SK-N-SH (cell line): ENCODE measurements around the gene CACYBP. TPM values are rescaled to one million over a fixed set of nuclear protein-coding genes. Genes with fewer than 3 reads are reported as not detected.

Experiments
- CTCF ChIA-PET: fragments of 300-600, 350-600 bp; formaldehyde crosslinking; extraction: SDS; loops from one replicate; lab custom pipeline; 2021; lab: Yijun Ruan, JAX
- POLR2A ChIA-PET: fragments of 350-600 bp; sonication (Branson Sonifier 250); formaldehyde crosslinking; extraction: SDS; loops from one replicate; lab custom pipeline; 2020; ENCODE audit warnings: antibody characterized with exemption, inconsistent platforms; lab: Yijun Ruan, JAX
- DNase-seq: peaks from one replicate; pipeline ENCODE4 v3.0.0; 2012
- H2AFZ ChIP-seq: fragments of 200-600 bp; sonication (generic); 2 replicates; pipeline ENCODE4 v1.8.1; 2016; ENCODE audit warnings: antibody characterized with exemption, mild to moderate bottlenecking, low read depth
- H3F3A ChIP-seq: fragments of 200-600 bp; sonication (generic); replicated peaks from 2 replicates; pipeline ENCODE3; 2016; ENCODE audit warnings: antibody characterized with exemption, mild to moderate bottlenecking; ENCODE audit not compliant: insufficient read depth
- H3K27ac ChIP-seq, 2 experiments: fragments of 200-500 bp in 1 of 2; fragments of 200-600 bp in 1 of 2; sonication (Bioruptor generic) in 1 of 2; sonication (generic), shearing (Covaris generic) in 1 of 2; 2 replicates each; pipeline versions ENCODE4 v1.5.1 to v1.6.1; 2014 to 2016; ENCODE audit warnings: low read depth in 2 of 2, inconsistent platforms in 1 of 2, low read length in 1 of 2, mild to moderate bottlenecking in 1 of 2, mixed read lengths in 1 of 2
- H3K27me3 ChIP-seq: fragments of 200-600 bp; sonication (generic), shearing (Covaris generic); 2 replicates; pipeline ENCODE4 v1.6.1; 2016; ENCODE audit warnings: mixed run types; ENCODE audit not compliant: insufficient read depth
- H3K36me3 ChIP-seq, 2 experiments: fragments of 200-500 bp in 1 of 2; fragments of 200-600 bp in 1 of 2; sonication (Bioruptor generic) in 1 of 2; sonication (generic) in 1 of 2; replicated peaks in 1 of 2; 2 replicates each; pipeline versions ENCODE3 to v1.5.1; 2014 to 2016; ENCODE audit warnings: low read length in 1 of 2, mild to moderate bottlenecking in 1 of 2; ENCODE audit not compliant: insufficient read depth in 2 of 2, control insufficient read depth in 1 of 2
- H3K4me1 ChIP-seq, 2 experiments: fragments of 200-500 bp in 1 of 2; fragments of 200-600 bp in 1 of 2; sonication (Bioruptor generic) in 1 of 2; sonication (generic), shearing (Covaris generic) in 1 of 2; 2 replicates each; pipeline versions ENCODE4 v1.5.1 to v1.6.1; 2014 to 2016; ENCODE audit warnings: low read depth in 1 of 2, low read length in 1 of 2, mixed run types in 1 of 2; ENCODE audit not compliant: insufficient read depth in 2 of 2, control insufficient read depth in 1 of 2
- H3K4me2 ChIP-seq: fragments of 200-600 bp; sonication (generic), shearing (Covaris generic); 2 replicates; pipeline ENCODE4 v1.6.1; 2017; ENCODE audit warnings: mixed run types
- H3K4me3 ChIP-seq, 2 experiments: fragments of 200-500 bp in 1 of 2; fragments of 200-600 bp in 1 of 2; sonication (Bioruptor generic) in 1 of 2; sonication (generic), shearing (Covaris generic) in 1 of 2; 2 replicates each; pipeline versions ENCODE4 v1.5.1 to v1.8.1; 2014 to 2016; ENCODE audit warnings: low read depth in 2 of 2, inconsistent platforms in 1 of 2, low read length in 1 of 2, mild to moderate bottlenecking in 1 of 2, mixed read lengths in 1 of 2, moderate library complexity in 1 of 2
- H3K79me2 ChIP-seq: fragments of 200-600 bp; sonication (generic); 2 replicates; pipeline ENCODE4 v1.8.1; 2017; ENCODE audit warnings: mild to moderate bottlenecking; ENCODE audit not compliant: insufficient read depth
- H3K9ac ChIP-seq: fragments of 200-600 bp; sonication (generic); 2 replicates; pipeline ENCODE4 v1.6.1; 2017; ENCODE audit warnings: mixed run types
- H3K9me2 ChIP-seq: fragments of 200-600 bp; sonication (generic); 2 replicates; pipeline ENCODE4 v1.6.1; 2017; ENCODE audit warnings: mixed run types
- H3K9me3 ChIP-seq: fragments of 200-600 bp; sonication (generic); 2 replicates; pipeline ENCODE4 v1.6.1; 2017; ENCODE audit warnings: mixed run types, mild to moderate bottlenecking, moderate library complexity
- H4K20me1 ChIP-seq: fragments of 200-600 bp; sonication (generic); 2 replicates; pipeline ENCODE4 v1.6.1; 2017; ENCODE audit warnings: mild to moderate bottlenecking, mixed run types; ENCODE audit not compliant: insufficient read depth
- ELF1 ChIP-seq: IDR thresholded peaks from 2 replicates; pipeline ENCODE4 v1.4.0; 2012
- EZH2phosphoT487 ChIP-seq: fragments of 200-600 bp; sonication (generic); IDR thresholded peaks from 2 replicates; pipeline ENCODE4 v1.6.1; 2017; ENCODE audit warnings: low read depth, mixed run types, mild to moderate bottlenecking, antibody characterized with exemption, moderate library complexity, borderline replicate concordance
- FOSL2 ChIP-seq: IDR thresholded peaks from 2 replicates; pipeline ENCODE4 v1.4.0; 2012; ENCODE audit warnings: low read depth, mild to moderate bottlenecking, moderate library complexity, borderline replicate concordance
- NRF1 ChIP-seq: IDR thresholded peaks from 2 replicates; pipeline ENCODE4 v1.6.1; 2012; ENCODE audit warnings: low read depth, mild to moderate bottlenecking, low read length
- RAD21 ChIP-seq: IDR thresholded peaks from 2 replicates; pipeline ENCODE4 v1.6.1; 2012; ENCODE audit warnings: mild to moderate bottlenecking, low read length
- RFX5 ChIP-seq: IDR thresholded peaks from 2 replicates; pipeline ENCODE4 v1.6.1; 2012; ENCODE audit warnings: mild to moderate bottlenecking, improper control_type of control experiment, low read length
- RXRA ChIP-seq: IDR thresholded peaks from 2 replicates; pipeline ENCODE4 v1.4.0; 2012; ENCODE audit warnings: low read depth, mild to moderate bottlenecking, borderline replicate concordance
- TAF1 ChIP-seq: IDR thresholded peaks from 2 replicates; pipeline ENCODE4 v1.6.1; 2012; ENCODE audit warnings: low read depth, mild to moderate bottlenecking, low read length, moderate library complexity, borderline replicate concordance
- TCF12 ChIP-seq: IDR thresholded peaks from 2 replicates; pipeline ENCODE4 v1.4.0; 2012
- USF2 ChIP-seq: fragments of 150-350 bp; IDR thresholded peaks from 2 replicates; pipeline ENCODE4 v1.6.1; 2017; ENCODE audit warnings: antibody characterized with exemption, low read length, low read depth, borderline replicate concordance
- WGBS: methylation state at CpG from one replicate; pipeline ENCODE4 v1.1.6; 2017; ENCODE audit warnings: low lambda C conversion rate; 5-methylcytosine and 5-hydroxymethylcytosine counted together
- polyA plus RNA-seq, 3 experiments: library from polyadenylated mRNA; depleted of rRNA; stranded (reverse); fragments of >200 nt; gene quantifications; 2 replicates each; pipeline ENCODE4 v1.2.3, GENCODE V29; 2012

CACYBP gene
- polyA plus RNA-seq, 1 of the 3 experiments (the other 2 are of a cell fraction): 56.2 TPM

- Histone ChIP-seq H3K36me3 (no peaks in the 10 kb centered on the region), H3K4me1 (peaks cover 0 to 2% of the 10 kb centered on the region in 2 experiments; a peak in 2 of 4 replicates), H3K9ac (no peak overlapping the region), H3K4me3 (no peak overlapping the region), H3K9me2 (no peaks in the 10 kb centered on the region), H3K9me3 (no peaks in the 10 kb centered on the region), H3K27me3 (no peaks in the 10 kb centered on the region), H3K27ac (no peak overlapping the region), H4K20me1 (no peaks in the 10 kb centered on the region), H2AFZ (no peak overlapping the region; the same call in 1 of the 2 replicates), H3K4me2 (no peak overlapping the region), H3K79me2 (no peaks in the 10 kb centered on the region), H3F3A (no peaks in the 10 kb centered on the region)
- TF ChIP-seq EZH2phosphoT487 (no peak), USF2 (no peak), FOSL2 (no peak), NRF1 (no peak), RXRA (no peak), ELF1 (no peak)
- DNase-seq: no peak
- 73% methylated on average over 2 of the region's 2 CpGs for WGBS
- CTCF ChIA-PET: interaction anchor here (1.0 to 3.1 kb wide), 2 partner anchors 10 to 20 kb away, joined by 3 to 13 read pairs; no protein-coding TSS in a partner anchor
- POLR2A ChIA-PET: no interaction called here
Observed at GRCh38 chr1:174963529-174964125, 36.1 kb upstream of the CACYBP start.

GRCh38 chr1:174964261-174964971 is 35.3 kb upstream of the CACYBP start:
- H3K36me3 ChIP-seq: no peaks in the 10 kb centered on the region
- H3K4me3 ChIP-seq: no peak overlapping the region
- no peaks in the 10 kb centered on the region for H3K27me3 ChIP-seq
- H3F3A ChIP-seq: no peaks in the 10 kb centered on the region
- DNase-seq: no peak
- POLR2A ChIA-PET: no interaction called here
- H3K4me2 ChIP-seq: no peak overlapping the region
- no peak overlapping the region for H2AFZ ChIP-seq
- H3K79me2 ChIP-seq: no peaks in the 10 kb centered on the region
- H3K4me1 ChIP-seq: peaks cover 0 to 2% of the 10 kb centered on the region in 2 experiments; a peak in 2 of 4 replicates
- 78% methylated on average over 6 of the region's 6 CpGs for WGBS
- TF ChIP-seq EZH2phosphoT487: no peak
- no peak for TF ChIP-seq USF2
- TF ChIP-seq TAF1: no peak
- no peak for TF ChIP-seq RAD21
- no peak for TF ChIP-seq TCF12
- TF ChIP-seq RFX5: no peak
- H4K20me1 ChIP-seq: no peaks in the 10 kb centered on the region
- H3K9me3 ChIP-seq: no peaks in the 10 kb centered on the region
- H3K9ac ChIP-seq: no peak overlapping the region
- no peak overlapping the region for H3K27ac ChIP-seq
- no peaks in the 10 kb centered on the region for H3K9me2 ChIP-seq
- CTCF ChIA-PET: interaction anchor here (1.0 to 3.1 kb wide), 2 partner anchors 10 to 19 kb away, joined by 3 to 13 read pairs; no protein-coding TSS in a partner anchor
